ENCODE data around the gene KLF15. TPM values are rescaled to one million over a fixed set of nuclear protein-coding genes. Genes with fewer than 3 reads are reported as not detected.

Gene KLF15
- total and polyA plus RNA-seq, 2 of the 8 experiments (the other 6 are each of a cell fraction or from before 2014, with no cell fraction given), result 15.7 to 19.5 TPM

GRCh38 chr3:126310816-126311215, 46.4 kb downstream of the KLF15 start (continued):
- TF ChIP-seq CHD7 (IDR thresholded peaks at IDR 0.05; ENCODE audit: insufficient replicate concordance, low read length) (no peak), JUN (IDR thresholded peaks at IDR 0.05; ENCODE audit: low read depth, low read length) (no peak), SIN3A (conservative IDR thresholded peaks at IDR 0.05 in 1 of 2, IDR thresholded peaks at IDR 0.05 in 1 of 2; ENCODE audit: low read depth in 1 of 2, low read length in 2 of 2) (no peak), GABPA (IDR thresholded peaks at IDR 0.05; ENCODE audit: borderline replicate concordance, insufficient read depth, low read length) (no peak), TCF12 (IDR thresholded peaks at IDR 0.05; ENCODE audit: low read depth, low read length) (no peak)

Data from H1 (cell line).